ENCODE results near the gene POLE2. TPM values are rescaled to one million over a fixed set of nuclear protein-coding genes. Genes with fewer than 3 reads are reported as not detected.
"Not testable (repeated sequence)": the region's sequence is repeated elsewhere in the genome, so short reads cannot be mapped to it uniquely, and the experiment has no call there.

Gene POLE2
- total and polyA plus RNA-seq, 2 donors (not counting 1 experiment from before 2014, with no cell fraction given) = 4.5 to 8.7 TPM

- Histone ChIP-seq H3K4me3 (replicated peaks in 1 of 4; ENCODE audit: control extremely low read depth in 1 of 4, insufficient read depth in 1 of 4, low read depth in 3 of 4, low read length in 4 of 4) (no peak overlapping the region), H3K4me1 (ENCODE audit: control insufficient read depth, extremely low read depth, insufficient read depth, low read length) (no peaks in the 10 kb centered on the region), H3K36me3 (ENCODE audit: control insufficient read depth, insufficient read depth, low read length) (no peaks in the 10 kb centered on the region), H4K20me1 (ENCODE audit: control insufficient read depth, extremely low read depth, insufficient read depth, low read length) (no peaks in the 10 kb centered on the region), H3K9ac (ENCODE audit: insufficient read depth, low read length) (no peak overlapping the region), H3K27me3 (ENCODE audit: control insufficient read depth, insufficient read depth, low read length) (no peaks in the 10 kb centered on the region), H3K4me2 (ENCODE audit: extremely low read depth, insufficient read depth, low read length) (no peak overlapping the region), H3K27ac (ENCODE audit: insufficient read depth, low read length) (no peak overlapping the region), H2AFZ (ENCODE audit: low read length) (no peak overlapping the region), H3K79me2 (ENCODE audit: control insufficient read depth, insufficient read depth, low read length) (no peaks in the 10 kb centered on the region), H3K9me3 (ENCODE audit: control insufficient read depth, insufficient read depth, low read depth, low read length) (no peaks in the 10 kb centered on the region)
- TF ChIP-seq CTCF (conservative IDR thresholded peaks at IDR 0.05 in 1 of 2, IDR thresholded peaks at IDR 0.05 in 1 of 2; ENCODE audit: low read depth in 1 of 2, low read length in 2 of 2) (no peak), EZH2 (IDR thresholded peaks at IDR 0.05; ENCODE audit: low read length, missing control alignments) (no peak)
- no peak for DNase-seq (ENCODE audit: low read depth in 2 of 2)
Measured at GRCh38 chr14:49673586-49673985, 14.4 kb downstream of the POLE2 start.

- no peak for TF ChIP-seq EZH2 (IDR thresholded peaks at IDR 0.05; ENCODE audit: low read length, missing control alignments)
- no peak for TF ChIP-seq CTCF (conservative IDR thresholded peaks at IDR 0.05 in 1 of 2, IDR thresholded peaks at IDR 0.05 in 1 of 2; ENCODE audit: low read depth in 1 of 2, low read length in 2 of 2)
- Histone ChIP-seq H3K4me1 (ENCODE audit: control insufficient read depth, extremely low read depth, insufficient read depth, low read length) (no peaks in the 10 kb centered on the region), H3K36me3 (ENCODE audit: control insufficient read depth, insufficient read depth, low read length) (no peaks in the 10 kb centered on the region), H3K4me2 (ENCODE audit: extremely low read depth, insufficient read depth, low read length) (no peak overlapping the region), H4K20me1 (ENCODE audit: control insufficient read depth, extremely low read depth, insufficient read depth, low read length) (no peaks in the 10 kb centered on the region), H2AFZ (ENCODE audit: low read length) (no peak overlapping the region), H3K27ac (ENCODE audit: insufficient read depth, low read length) (no peak overlapping the region), H3K79me2 (ENCODE audit: control insufficient read depth, insufficient read depth, low read length) (no peaks in the 10 kb centered on the region), H3K4me3 (replicated peaks in 1 of 4; ENCODE audit: control extremely low read depth in 1 of 4, insufficient read depth in 1 of 4, low read depth in 3 of 4, low read length in 4 of 4) (no peak overlapping the region), H3K9ac (ENCODE audit: insufficient read depth, low read length) (no peak overlapping the region), H3K9me3 (ENCODE audit: control insufficient read depth, insufficient read depth, low read depth, low read length) (no peaks in the 10 kb centered on the region), H3K27me3 (ENCODE audit: control insufficient read depth, insufficient read depth, low read length) (no peaks in the 10 kb centered on the region)
- no peak for DNase-seq (ENCODE audit: low read depth in 2 of 2)
Measured at GRCh38 chr14:49670475-49670874, 17.5 kb downstream of the POLE2 start.

- no peak overlapping the region for H3K4me3 ChIP-seq (replicated peaks in 1 of 4; ENCODE audit: control extremely low read depth in 1 of 4, insufficient read depth in 1 of 4, low read depth in 3 of 4, low read length in 4 of 4)
Measured at GRCh38 chr14:49659526-49660455, 28.2 kb downstream of the POLE2 start.

GRCh38 chr14:49657500-49657899, 30.5 kb downstream of the POLE2 start:
- not testable (repeated sequence) for H3K4me1 ChIP-seq (ENCODE audit: control insufficient read depth, extremely low read depth, insufficient read depth, low read length); H2AFZ ChIP-seq (ENCODE audit: low read length); H3K27me3 ChIP-seq (ENCODE audit: control insufficient read depth, insufficient read depth, low read length); H3K36me3 ChIP-seq (ENCODE audit: control insufficient read depth, insufficient read depth, low read length); H3K4me2 ChIP-seq (ENCODE audit: extremely low read depth, insufficient read depth, low read length); H3K9ac ChIP-seq (ENCODE audit: insufficient read depth, low read length); H3K9me3 ChIP-seq (ENCODE audit: control insufficient read depth, insufficient read depth, low read depth, low read length); H3K27ac ChIP-seq (ENCODE audit: insufficient read depth, low read length); H4K20me1 ChIP-seq (ENCODE audit: control insufficient read depth, extremely low read depth, insufficient read depth, low read length); H3K4me3 ChIP-seq (replicated peaks in 1 of 4; ENCODE audit: control extremely low read depth in 1 of 4, insufficient read depth in 1 of 4, low read depth in 3 of 4, low read length in 4 of 4); H3K79me2 ChIP-seq (ENCODE audit: control insufficient read depth, insufficient read depth, low read length)
- peak; percentile 7 to 23 for DNase-seq (ENCODE audit: low read depth in 2 of 2)

More at GRCh38 chr14:49659526-49660455, 28.2 kb downstream of the POLE2 start:
- Histone ChIP-seq H3K27ac (ENCODE audit: insufficient read depth, low read length) (no peak overlapping the region), H3K79me2 (ENCODE audit: control insufficient read depth, insufficient read depth, low read length) (no peaks in the 10 kb centered on the region), H3K27me3 (ENCODE audit: control insufficient read depth, insufficient read depth, low read length) (no peaks in the 10 kb centered on the region), H3K36me3 (ENCODE audit: control insufficient read depth, insufficient read depth, low read length) (no peaks in the 10 kb centered on the region), H3K9me3 (ENCODE audit: control insufficient read depth, insufficient read depth, low read depth, low read length) (no peaks in the 10 kb centered on the region), H3K4me1 (ENCODE audit: control insufficient read depth, extremely low read depth, insufficient read depth, low read length) (no peaks in the 10 kb centered on the region), H3K9ac (ENCODE audit: insufficient read depth, low read length) (no peak overlapping the region), H4K20me1 (ENCODE audit: control insufficient read depth, extremely low read depth, insufficient read depth, low read length) (no peaks in the 10 kb centered on the region), H2AFZ (ENCODE audit: low read length) (no peak overlapping the region), H3K4me2 (ENCODE audit: extremely low read depth, insufficient read depth, low read length) (no peak overlapping the region)
- no peak for DNase-seq (ENCODE audit: low read depth in 2 of 2)
- TF ChIP-seq EZH2 (IDR thresholded peaks at IDR 0.05; ENCODE audit: low read length, missing control alignments) (no peak), CTCF (conservative IDR thresholded peaks at IDR 0.05 in 1 of 2, IDR thresholded peaks at IDR 0.05 in 1 of 2; ENCODE audit: low read depth in 1 of 2, low read length in 2 of 2) (no peak)
